Measurements from ENCODE around the gene DENND5A.

DNA sequence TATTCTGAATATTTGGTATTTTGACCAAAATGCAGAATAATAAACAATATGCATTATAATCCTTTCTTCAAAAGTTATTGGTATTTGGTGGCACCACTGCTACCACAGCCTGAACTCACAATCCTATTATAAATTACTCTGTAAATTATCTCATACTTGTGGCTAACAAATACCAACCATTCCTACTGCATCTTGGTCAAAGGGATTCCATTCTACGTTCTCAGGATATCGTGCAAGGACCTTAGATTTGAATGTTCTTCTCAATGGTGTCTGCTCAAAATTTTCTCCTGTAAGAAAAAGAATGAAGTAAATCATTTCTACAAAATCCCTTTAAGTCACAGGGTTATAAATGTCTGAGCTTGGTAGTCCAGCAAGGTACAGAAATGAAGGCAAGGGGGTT, 58.7 kb downstream of the DENND5A start:
- no peak for TF ChIP-seq TAF1 (IDR thresholded peaks at IDR 0.05; ENCODE audit: borderline replicate concordance, insufficient read depth, low read length)
- no peak for TF ChIP-seq POLR2AphosphoS5 (IDR thresholded peaks at IDR 0.05; ENCODE audit: low read depth, low read length)
- TF ChIP-seq SIN3A (IDR thresholded peaks at IDR 0.05; ENCODE audit: borderline replicate concordance, insufficient read depth, low read length), result no peak

Measured in PFSK-1 (cell line).